ENCODE measurements around the gene ELN.

DNA sequence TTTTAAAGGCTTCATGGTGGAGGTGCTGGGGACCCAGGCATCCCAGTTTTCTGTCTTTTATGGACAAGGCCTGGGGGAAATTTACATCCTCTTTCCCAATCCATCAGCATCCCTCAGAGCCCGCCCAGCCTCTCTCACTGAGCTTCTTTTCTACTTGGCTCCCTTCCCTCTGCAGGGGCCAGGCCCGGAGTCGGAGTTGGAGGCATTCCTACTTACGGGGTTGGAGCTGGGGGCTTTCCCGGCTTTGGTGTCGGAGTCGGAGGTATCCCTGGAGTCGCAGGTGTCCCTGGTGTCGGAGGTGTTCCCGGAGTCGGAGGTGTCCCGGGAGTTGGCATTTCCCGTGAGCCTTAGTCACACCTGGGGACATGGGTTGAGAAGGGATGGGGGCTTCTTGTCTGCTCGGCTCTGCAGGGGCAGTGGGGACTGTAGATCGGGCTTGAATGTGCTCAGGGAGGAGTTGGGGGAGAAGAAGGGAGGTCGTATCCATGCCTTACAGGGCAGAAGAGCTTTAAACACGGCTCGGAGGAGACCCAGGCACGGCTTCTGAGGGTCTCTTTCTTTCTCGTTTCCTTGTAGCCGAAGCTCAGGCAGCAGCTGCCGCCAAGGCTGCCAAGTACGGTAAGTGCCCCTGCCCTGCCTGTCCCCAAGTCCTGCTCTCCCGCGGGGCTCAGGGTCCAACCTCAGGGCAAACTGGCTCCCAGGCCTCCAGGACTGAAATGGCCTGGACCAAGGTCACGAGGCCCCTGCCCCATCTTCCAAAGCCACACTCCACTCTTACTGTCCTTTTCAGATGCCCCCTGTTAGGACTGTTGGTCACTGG, 28.3 kb downstream of the ELN start:
- TF ChIP-seq, protein P1, sequence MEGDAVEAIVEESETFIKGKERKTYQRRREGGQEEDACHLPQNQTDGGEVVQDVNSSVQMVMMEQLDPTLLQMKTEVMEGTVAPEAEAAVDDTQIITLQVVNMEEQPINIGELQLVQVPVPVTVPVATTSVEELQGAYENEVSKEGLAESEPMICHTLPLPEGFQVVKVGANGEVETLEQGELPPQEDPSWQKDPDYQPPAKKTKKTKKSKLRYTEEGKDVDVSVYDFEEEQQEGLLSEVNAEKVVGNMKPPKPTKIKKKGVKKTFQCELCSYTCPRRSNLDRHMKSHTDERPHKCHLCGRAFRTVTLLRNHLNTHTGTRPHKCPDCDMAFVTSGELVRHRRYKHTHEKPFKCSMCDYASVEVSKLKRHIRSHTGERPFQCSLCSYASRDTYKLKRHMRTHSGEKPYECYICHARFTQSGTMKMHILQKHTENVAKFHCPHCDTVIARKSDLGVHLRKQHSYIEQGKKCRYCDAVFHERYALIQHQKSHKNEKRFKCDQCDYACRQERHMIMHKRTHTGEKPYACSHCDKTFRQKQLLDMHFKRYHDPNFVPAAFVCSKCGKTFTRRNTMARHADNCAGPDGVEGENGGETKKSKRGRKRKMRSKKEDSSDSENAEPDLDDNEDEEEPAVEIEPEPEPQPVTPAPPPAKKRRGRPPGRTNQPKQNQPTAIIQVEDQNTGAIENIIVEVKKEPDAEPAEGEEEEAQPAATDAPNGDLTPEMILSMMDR (IDR thresholded peaks at IDR 0.05) = no peak
- TF ChIP-seq POLR2A (IDR thresholded peaks at IDR 0.05) = no peak
